DMS 273 treated with DMSO at 0.1 percent for 48 hours (cell line): Measurements from ENCODE around the gene NUMB.
A peak's percentile ranks its signal among the peaks of the same experiment; 100 is the strongest.

Source experiments
- DNase-seq: peaks from one replicate; lab custom pipeline; 2025; lab: John Stamatoyannopoulos, UW

The NUMB gene

GRCh38 chr14:73289729-73290128 is 168.6 kb downstream of the NUMB start:
- no peak for DNase-seq

GRCh38 chr14:73289308-73289707 is 169.0 kb downstream of the NUMB start:
- DNase-seq = no peak

- DNase-seq = no peak
Measured at GRCh38 chr14:73287071-73287470, 171.3 kb downstream of the NUMB start.

GRCh38 chr14:73286598-73286997 is 171.7 kb downstream of the NUMB start:
- DNase-seq = no peak

GRCh38 chr14:73285979-73286378 is 172.4 kb downstream of the NUMB start:
- DNase-seq = no peak

- no peak for DNase-seq
Measured at GRCh38 chr14:73283608-73284379, 174.6 kb downstream of the NUMB start.

- no peak for DNase-seq
Measured at GRCh38 chr14:73280903-73281302, 177.4 kb downstream of the NUMB start.

- no peak for DNase-seq
Measured at GRCh38 chr14:73277376-73277775, 181.0 kb downstream of the NUMB start.

GRCh38 chr14:73276836-73277235 is 181.5 kb downstream of the NUMB start:
- DNase-seq = no peak

- DNase-seq = no peak
Measured at GRCh38 chr14:73273799-73274198, 184.5 kb downstream of the NUMB start.

- peak; percentile 69 for DNase-seq
Measured at GRCh38 chr14:73272393-73272792, 186.0 kb downstream of the NUMB start.

- no peak for DNase-seq
Measured at GRCh38 chr14:73269729-73270531, 188.4 kb downstream of the NUMB start.

GRCh38 chr14:73267474-73267873 is 190.9 kb downstream of the NUMB start:
- DNase-seq = no peak

GRCh38 chr14:73266317-73266716 is 192.0 kb downstream of the NUMB start:
- DNase-seq = no peak

- DNase-seq = no peak
Measured at GRCh38 chr14:73265721-73266046, 192.7 kb downstream of the NUMB start.

GRCh38 chr14:73264885-73265720 is 193.2 kb downstream of the NUMB start:
- DNase-seq = no peak

- DNase-seq = no peak
Measured at GRCh38 chr14:73264080-73264884, 194.1 kb downstream of the NUMB start.

GRCh38 chr14:73263606-73264005 is 194.7 kb downstream of the NUMB start:
- DNase-seq = no peak

GRCh38 chr14:73262427-73263183 is 195.7 kb downstream of the NUMB start:
- no peak for DNase-seq

GRCh38 chr14:73261520-73262426 is 196.6 kb downstream of the NUMB start:
- no peak for DNase-seq
